Retinal pigment epithelial cell (primary cell): Measurements from ENCODE around the gene ALDOB.

ENCODE experiments used
- DNase-seq: peaks from one replicate; pipeline ENCODE4 v3.0.0-alpha.2; 2010; ENCODE audit warnings: low read depth
- H3K4me3 ChIP-seq: 2 replicates; pipeline ENCODE4 v1.5.1; 2011; ENCODE audit warnings: mild to moderate bottlenecking, low read length, control low read depth, moderate library complexity
- TF ChIP-seq, protein P1 (sequence below): conservative IDR thresholded peaks from 2 replicates; pipeline ENCODE4 v1.5.1; 2011; ENCODE audit warnings: low read depth, low read length, control low read depth, inconsistent platforms

Gene ALDOB

DNA sequence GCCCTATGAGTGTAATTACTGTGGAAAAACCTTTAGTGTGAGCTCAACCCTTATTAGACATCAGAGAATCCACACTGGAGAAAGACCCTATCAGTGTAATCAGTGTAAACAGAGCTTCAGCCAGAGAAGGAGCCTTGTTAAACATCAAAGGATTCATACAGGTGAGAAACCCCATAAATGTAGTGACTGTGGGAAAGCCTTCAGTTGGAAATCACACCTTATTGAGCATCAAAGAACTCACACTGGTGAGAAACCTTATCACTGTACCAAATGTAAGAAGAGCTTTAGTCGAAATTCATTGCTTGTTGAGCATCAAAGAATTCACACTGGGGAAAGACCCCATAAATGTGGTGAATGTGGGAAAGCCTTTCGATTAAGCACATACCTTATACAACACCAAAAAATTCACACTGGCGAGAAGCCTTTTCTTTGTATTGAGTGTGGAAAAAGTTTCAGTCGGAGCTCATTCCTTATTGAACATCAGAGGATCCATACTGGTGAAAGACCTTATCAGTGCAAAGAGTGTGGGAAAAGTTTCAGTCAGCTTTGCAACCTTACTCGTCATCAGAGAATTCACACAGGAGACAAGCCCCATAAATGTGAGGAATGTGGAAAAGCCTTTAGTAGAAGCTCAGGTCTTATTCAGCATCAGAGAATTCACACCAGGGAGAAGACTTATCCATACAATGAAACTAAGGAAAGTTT is 27.0 kb downstream of the ALDOB start:
- DNase-seq = no peak
- H3K4me3 ChIP-seq = no peak overlapping the region
- TF ChIP-seq, protein P1, sequence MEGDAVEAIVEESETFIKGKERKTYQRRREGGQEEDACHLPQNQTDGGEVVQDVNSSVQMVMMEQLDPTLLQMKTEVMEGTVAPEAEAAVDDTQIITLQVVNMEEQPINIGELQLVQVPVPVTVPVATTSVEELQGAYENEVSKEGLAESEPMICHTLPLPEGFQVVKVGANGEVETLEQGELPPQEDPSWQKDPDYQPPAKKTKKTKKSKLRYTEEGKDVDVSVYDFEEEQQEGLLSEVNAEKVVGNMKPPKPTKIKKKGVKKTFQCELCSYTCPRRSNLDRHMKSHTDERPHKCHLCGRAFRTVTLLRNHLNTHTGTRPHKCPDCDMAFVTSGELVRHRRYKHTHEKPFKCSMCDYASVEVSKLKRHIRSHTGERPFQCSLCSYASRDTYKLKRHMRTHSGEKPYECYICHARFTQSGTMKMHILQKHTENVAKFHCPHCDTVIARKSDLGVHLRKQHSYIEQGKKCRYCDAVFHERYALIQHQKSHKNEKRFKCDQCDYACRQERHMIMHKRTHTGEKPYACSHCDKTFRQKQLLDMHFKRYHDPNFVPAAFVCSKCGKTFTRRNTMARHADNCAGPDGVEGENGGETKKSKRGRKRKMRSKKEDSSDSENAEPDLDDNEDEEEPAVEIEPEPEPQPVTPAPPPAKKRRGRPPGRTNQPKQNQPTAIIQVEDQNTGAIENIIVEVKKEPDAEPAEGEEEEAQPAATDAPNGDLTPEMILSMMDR = no peak

- no peak overlapping the region for H3K4me3 ChIP-seq
- no peak for DNase-seq
- TF ChIP-seq, protein P1 = no peak
Observed at GRCh38 chr9:101403516-101404285, 31.9 kb downstream of the ALDOB start.

GRCh38 chr9:101400120-101400519 is 35.5 kb downstream of the ALDOB start:
- TF ChIP-seq, protein P1 = no peak
- DNase-seq = no peak
- peak overlapping the region; percentile 72 for H3K4me3 ChIP-seq

DNA sequence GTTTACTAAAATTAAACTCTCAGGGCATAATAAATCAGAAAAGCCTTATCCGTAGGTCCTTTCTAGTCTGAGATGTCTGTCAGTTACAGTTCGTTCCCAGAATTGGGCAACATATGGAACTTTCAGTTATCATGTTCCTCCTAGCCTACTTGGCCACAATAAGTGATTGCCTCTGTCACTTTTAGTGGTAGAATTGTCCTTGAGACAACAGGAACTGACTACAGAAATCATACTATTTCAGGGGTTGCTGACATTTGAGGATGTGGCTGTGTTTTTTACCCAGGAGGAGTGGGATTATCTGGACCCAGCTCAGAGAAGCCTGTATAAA is 36.0 kb downstream of the ALDOB start:
- no peak for DNase-seq
- TF ChIP-seq, protein P1 = no peak
- peak overlapping the region; percentile 72 for H3K4me3 ChIP-seq

GRCh38 chr9:101398930-101399642 is 36.5 kb downstream of the ALDOB start:
- TF ChIP-seq, protein P1 = no peak
- H3K4me3 ChIP-seq = peak overlapping the region; percentile 72
- DNase-seq = no peak

DNA sequence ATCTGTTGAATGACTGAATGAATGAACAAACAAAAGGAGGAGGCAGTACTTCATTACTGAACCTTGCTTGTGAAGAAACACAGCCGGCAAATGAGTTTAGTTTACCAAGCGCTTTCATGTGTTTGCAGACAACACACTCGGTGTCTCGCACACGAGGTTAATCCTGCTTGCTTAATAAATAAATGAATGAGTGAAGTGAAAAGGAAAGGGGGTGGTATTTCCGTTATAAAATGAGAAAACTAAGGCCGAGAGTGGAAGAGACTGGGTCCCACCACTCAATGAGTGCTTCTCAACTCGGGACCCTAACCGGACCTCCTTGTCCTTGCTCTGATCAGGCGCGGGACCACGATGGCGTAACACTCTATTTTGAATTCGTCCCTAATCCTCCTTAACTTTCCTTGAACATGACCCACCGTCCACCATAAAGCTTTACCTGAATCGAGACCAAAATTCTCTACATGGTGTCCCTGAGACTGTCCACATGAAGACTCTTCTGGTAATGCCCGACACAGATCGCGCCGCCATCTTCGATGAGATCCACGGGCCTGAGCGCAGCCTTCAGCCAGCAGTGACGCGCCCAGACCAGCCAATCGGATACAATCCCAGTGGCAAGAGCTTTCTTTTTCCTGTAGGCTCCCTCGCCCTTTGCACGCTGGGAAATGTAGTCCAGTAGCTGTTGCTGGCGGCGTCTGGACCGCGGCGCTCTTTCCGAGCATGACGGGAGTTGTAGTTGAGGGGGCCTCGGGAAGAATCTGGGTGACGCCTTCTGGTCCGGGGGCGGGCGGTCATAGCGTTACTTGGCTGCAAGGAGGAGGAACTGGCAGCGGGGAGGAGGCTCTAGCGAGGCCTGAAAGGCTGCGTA is 37.3 kb downstream of the ALDOB start, which contains the start of the genes MRPL50 and ZNF189:
Gene MRPL50, minus strand, starts transcription at position 551 of the 862 bp plus-strand sequence. Its CDS starts 26 bp downstream, at position 525.
Gene ZNF189, plus strand, starts transcription at position 784 of the 862 bp plus-strand sequence. CDS start 306 bp downstream, outside the sequence.
- TF ChIP-seq, protein P1 = no peak
- peak; percentile 96 for DNase-seq

More for the DNA sequence above, 37.3 kb downstream of the ALDOB start, which contains the start of the genes MRPL50 and ZNF189:
- peak within 1 kb of the TSS; percentile 96 for H3K4me3 ChIP-seq
